Skin of body (tissue), 2 donors: ENCODE measurements around the gene TMEM38A. TPM values are rescaled to one million over a fixed set of nuclear protein-coding genes. Genes with fewer than 3 reads are reported as not detected.
"Not testable (repeated sequence)": the region's sequence is repeated elsewhere in the genome, so short reads cannot be mapped to it uniquely, and the experiment has no call there.

Source experiments
- DNase-seq: peaks from one replicate; lab custom pipeline; 2025; lab: John Stamatoyannopoulos, UW
- total RNA-seq: library from RNA; depleted of rRNA; stranded (reverse); fragments of >200 nt; gene quantifications from one replicate; pipeline ENCODE4 v1.2.3, GENCODE V29; 2014

Gene TMEM38A
- total RNA-seq, 1 donor from 2014 or later: 11.9 TPM

- DNase-seq: no peak
Observed at GRCh38 chr19:16676101-16676798, 15.3 kb downstream of the TMEM38A start.

DNA sequence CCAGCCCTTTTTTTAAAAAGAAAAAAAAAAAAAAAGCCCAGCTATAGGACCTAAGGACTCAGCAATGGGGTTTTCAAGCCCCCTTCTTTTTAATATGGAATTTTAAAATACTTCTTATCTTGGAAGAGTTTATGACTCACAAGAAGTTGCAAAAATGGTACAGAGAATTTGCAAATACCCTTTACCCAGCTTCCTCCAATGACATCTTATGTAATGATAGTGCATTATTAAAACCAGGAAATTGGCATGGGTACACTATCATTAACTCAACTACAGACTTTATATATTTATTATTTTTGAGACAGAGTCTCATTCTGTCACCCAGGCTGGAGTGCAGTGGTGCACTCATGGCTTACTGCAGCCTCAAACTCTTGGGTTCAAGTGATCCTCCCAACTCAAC lies 16.1 kb downstream of the TMEM38A start:
- no peak for DNase-seq

GRCh38 chr19:16678498-16678897 lies 17.6 kb downstream of the TMEM38A start:
- no peak for DNase-seq

GRCh38 chr19:16679811-16680210 lies 18.9 kb downstream of the TMEM38A start:
- no peak for DNase-seq

DNA sequence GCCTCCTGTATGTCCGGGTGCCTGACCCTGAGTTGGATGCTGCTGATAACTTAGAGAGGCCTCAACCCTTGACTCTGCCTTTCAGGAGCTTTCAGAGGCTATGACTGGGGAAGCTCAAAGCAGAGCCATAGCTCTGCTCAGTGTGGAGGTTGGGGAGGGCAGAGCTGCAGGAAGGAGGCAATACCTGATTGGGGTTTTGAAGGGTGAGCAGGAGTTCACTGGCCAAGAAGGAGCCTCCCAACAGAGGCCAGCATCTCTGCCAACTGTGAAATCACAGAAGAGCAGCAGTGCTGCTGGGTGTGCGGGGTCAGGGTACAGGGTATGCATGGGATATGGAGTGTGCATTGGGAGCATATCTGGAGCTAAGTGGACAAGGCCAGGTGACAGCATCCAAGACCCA lies 21.6 kb downstream of the TMEM38A start:
- DNase-seq: no peak

- DNase-seq: no peak
Observed at GRCh38 chr19:16684216-16684615, 23.3 kb downstream of the TMEM38A start.

GRCh38 chr19:16688084-16688483 lies 27.1 kb downstream of the TMEM38A start:
- no peak for DNase-seq

GRCh38 chr19:16698914-16699313 lies 38.0 kb downstream of the TMEM38A start:
- no peak for DNase-seq

GRCh38 chr19:16702123-16702522 lies 41.2 kb downstream of the TMEM38A start:
- DNase-seq: no peak

GRCh38 chr19:16703677-16704076 lies 42.7 kb downstream of the TMEM38A start:
- no peak for DNase-seq

GRCh38 chr19:16710870-16711269 lies 49.9 kb downstream of the TMEM38A start:
- DNase-seq: not testable (repeated sequence)

GRCh38 chr19:16712295-16712694 lies 51.4 kb downstream of the TMEM38A start:
- not testable (repeated sequence) for DNase-seq

- DNase-seq: no peak
Observed at GRCh38 chr19:16714702-16715287, 53.9 kb downstream of the TMEM38A start.

- DNase-seq: no peak
Observed at GRCh38 chr19:16715611-16716010, 54.7 kb downstream of the TMEM38A start.

DNA sequence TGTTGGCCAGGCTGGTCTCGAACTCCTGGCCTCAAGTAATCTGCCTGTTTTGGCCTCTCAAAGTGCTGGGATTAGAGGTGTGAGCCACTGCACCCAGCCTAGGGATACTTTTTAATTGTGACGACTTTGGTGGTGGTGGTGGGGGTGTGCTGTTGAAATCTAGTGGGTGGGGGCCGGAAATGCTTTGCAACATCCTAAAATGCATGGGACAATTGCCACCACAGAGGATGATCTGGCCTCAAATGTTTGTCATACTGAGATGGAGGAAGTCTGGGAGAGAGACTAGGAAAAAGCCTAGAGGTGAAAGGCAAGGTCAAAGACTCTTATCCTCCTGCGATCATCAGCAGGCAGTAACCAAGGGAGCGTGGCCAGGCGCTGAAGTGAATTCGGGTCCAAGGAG lies 60.1 kb downstream of the TMEM38A start:
- no peak for DNase-seq

DNA sequence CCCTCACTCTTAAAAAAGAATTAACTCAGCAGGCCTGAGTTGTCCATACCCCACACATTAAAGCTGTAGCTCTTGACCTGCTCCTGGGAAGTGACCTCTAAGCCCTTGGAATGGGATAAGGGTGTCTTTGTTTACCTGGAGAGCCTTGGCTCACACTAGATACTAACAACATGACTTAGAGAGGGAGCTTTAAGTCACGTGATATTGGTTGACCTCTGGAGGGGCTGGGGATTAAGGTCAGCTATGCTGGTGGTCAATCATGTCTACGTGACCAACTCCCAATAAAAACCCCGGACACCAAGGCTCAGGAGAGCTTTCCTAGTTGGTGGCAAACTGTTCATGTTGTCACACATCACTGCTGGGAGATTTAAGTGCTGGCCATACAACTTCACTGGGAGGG lies 61.7 kb downstream of the TMEM38A start:
- no peak for DNase-seq

DNA sequence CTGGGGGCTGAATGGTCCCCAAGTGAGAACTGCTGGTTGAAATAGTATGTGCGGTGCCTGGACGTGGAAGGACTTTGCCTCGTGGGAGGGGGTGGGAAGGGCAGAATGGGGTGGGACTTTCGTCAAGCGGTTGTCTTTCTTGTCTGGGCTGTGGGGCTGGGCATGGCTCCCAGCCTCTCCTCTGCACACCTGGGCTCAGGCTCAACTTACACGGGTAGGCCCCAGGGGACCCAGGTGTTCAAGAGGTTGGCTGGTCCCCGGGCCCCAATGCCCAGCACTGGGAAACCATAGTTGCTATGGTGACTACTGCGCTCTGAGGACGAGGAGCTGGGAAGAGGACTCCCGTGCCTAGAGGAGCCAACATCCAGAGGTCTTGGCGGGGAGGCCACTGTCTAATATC lies 66.0 kb downstream of the TMEM38A start:
- no peak for DNase-seq

DNA sequence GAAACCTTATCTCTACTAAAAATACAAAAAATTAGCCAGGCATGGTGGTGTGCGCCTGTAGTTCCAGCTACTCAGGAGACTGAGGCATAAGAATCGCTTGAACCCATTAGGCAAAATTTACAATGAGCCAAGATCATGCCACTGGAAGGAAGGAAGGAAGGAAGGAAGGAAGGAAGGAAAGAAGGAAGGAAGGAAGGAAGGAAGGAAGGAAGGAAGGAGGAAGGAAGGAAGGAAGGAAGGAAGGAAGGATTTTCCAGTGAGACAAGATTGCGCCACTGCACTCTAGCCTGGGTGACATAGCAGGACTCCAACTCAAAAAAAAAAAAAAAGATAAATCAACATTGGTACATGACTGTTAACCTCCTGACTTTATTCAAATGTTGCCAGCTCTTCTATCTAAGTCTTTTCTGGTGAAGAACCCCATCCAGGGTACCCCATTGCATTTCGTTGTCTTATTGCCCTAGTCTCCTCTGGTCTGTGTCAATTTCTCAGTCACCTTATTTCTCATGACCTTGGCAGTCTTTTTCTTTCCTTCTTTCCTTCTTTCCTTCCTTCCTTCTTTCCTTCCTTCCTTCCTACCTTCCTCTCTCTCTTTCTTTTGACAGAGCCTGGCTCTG lies 74.8 kb downstream of the TMEM38A start:
- DNase-seq: not testable (repeated sequence)

- DNase-seq: no peak
Observed at GRCh38 chr19:16736709-16737108, 75.8 kb downstream of the TMEM38A start.

GRCh38 chr19:16737911-16738310 lies 77.0 kb downstream of the TMEM38A start:
- DNase-seq: no peak

DNA sequence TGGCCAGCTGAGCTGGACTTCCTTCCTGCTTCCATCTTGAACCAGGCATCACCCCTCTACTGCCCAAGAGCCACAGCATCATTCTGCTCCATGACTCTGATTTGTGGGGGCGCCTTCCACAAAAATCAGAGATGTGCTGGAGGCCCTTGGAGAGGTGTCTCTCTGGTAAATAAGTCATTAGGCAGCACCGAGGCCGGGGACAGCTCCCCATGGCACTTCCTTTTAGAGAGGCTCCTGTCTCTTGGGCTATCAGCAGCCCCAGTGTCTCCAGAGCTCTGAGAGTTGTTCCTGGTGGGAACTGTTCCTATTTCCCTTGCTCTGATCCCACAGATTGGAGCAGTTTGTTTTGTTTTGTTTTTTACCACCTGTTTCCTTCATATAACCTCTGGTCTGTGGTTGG lies 78.6 kb downstream of the TMEM38A start:
- no peak for DNase-seq
